ENCODE data around the gene E2F3. TPM values are rescaled to one million over a fixed set of nuclear protein-coding genes. Genes with fewer than 3 reads are reported as not detected.
"Not testable (repeated sequence)": the region's sequence is repeated elsewhere in the genome, so short reads cannot be mapped to it uniquely, and the experiment has no call there.

E2F3 gene
- polyA plus RNA-seq, 3 donors: 17.7 to 19.0 (median 17.9) TPM

DNA sequence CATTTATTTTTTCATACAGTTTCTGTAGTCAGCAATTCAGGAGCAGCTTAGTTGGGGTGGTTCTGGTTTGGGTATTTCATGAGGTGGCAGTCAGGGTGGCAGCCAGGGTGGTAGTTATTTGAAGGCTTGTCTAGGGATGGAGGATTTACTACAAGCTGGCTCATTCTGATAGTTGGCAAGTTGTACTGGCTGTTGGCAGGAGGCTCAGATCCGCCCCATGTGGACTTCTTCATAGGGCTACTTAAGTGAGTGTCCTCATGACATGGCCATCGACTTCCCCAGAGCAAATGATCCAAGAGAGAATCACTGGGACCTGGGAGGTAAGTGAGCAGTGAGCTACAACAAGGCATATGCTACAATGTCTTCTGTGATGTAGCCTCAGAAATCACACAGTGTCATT lies 110.2 kb downstream of the E2F3 start:
- no peak for DNase-seq (ENCODE audit: low read depth in 3 of 3, low spot score in 2 of 3)

DNA sequence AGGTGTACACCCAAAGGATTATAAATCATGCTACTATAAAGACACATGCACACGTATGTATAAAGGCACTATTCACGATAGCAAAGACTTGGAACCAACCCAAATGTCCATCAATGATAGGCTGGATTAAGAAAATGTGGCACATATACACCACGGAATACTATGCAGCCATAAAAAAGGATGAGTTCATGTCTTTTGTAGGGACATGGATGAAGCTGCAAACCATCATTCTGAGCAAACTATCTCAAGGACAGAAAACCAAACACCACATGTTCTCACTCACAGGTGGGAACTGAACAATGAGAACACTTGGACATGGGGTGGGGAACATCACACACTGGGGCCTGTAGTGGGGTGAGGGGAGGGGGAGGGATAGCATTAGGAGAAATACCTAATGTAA lies 123.5 kb downstream of the E2F3 start:
- DNase-seq (ENCODE audit: low read depth in 3 of 3, low spot score in 2 of 3): not testable (repeated sequence)

DNA sequence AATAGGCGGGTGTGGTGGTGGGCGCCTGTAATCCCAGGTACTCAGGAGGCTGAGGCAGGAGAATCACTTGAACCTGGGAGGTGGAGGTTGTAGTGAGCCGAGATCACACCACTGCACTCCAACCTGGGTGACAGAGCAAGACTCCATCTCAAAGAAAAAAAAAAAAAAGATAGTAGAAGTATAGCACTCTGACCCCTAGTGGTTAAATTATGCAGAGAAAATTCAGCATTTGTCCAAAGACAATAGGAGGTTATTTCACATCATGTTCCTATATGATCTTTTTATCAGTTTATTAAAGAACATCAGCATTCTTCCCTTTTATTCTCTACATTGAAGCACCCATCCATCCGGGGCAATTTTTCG lies 127.4 kb downstream of the E2F3 start:
- DNase-seq (ENCODE audit: low read depth in 3 of 3, low spot score in 2 of 3): not testable (repeated sequence)

DNA sequence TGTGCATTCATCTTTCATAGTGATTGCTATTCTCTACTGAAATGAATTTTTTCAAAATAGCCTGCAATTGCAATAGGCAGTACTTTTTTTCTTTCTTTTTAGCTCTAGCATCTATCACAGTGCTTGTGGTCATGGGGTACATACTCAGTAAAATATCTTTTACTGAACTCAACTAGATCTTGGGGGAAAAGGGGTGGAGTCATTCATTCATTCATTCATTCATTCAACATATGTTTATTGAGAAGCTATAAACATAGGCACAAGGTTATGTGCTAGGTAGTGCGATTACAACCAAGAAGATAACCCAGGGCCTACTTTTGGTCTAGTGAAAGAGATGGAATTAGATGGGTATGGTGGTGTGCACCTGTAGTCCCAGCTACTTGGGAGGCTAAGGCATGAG lies 131.2 kb downstream of the E2F3 start:
- DNase-seq (ENCODE audit: low read depth in 3 of 3, low spot score in 2 of 3): no peak

DNA sequence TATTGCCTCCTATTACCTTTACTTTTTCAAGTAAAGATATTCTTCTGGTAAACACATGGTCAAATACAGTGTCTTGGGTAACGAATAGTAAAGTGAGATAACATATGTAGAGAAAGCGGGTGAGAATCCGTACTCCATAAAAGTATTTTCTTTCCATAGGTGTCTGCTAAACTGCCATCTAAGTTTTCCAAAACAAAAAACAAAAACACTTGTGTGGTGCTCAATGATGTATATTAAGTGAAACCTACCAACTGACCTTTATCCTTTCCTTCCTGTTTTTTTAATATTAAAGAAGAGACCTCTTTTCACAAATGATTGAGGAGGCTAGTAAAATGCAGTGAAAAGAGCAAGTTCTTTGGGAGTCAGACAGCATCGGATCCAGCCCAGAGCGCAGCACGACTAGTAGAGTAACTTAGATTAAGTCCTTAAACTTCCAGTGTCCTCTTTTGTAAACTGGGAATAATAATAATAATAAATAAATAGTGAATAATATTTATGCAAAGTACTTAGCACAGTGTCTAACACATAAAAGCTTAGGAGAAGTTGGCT lies 132.1 kb downstream of the E2F3 start:
- DNase-seq (ENCODE audit: low read depth in 3 of 3, low spot score in 2 of 3): no peak

DNA sequence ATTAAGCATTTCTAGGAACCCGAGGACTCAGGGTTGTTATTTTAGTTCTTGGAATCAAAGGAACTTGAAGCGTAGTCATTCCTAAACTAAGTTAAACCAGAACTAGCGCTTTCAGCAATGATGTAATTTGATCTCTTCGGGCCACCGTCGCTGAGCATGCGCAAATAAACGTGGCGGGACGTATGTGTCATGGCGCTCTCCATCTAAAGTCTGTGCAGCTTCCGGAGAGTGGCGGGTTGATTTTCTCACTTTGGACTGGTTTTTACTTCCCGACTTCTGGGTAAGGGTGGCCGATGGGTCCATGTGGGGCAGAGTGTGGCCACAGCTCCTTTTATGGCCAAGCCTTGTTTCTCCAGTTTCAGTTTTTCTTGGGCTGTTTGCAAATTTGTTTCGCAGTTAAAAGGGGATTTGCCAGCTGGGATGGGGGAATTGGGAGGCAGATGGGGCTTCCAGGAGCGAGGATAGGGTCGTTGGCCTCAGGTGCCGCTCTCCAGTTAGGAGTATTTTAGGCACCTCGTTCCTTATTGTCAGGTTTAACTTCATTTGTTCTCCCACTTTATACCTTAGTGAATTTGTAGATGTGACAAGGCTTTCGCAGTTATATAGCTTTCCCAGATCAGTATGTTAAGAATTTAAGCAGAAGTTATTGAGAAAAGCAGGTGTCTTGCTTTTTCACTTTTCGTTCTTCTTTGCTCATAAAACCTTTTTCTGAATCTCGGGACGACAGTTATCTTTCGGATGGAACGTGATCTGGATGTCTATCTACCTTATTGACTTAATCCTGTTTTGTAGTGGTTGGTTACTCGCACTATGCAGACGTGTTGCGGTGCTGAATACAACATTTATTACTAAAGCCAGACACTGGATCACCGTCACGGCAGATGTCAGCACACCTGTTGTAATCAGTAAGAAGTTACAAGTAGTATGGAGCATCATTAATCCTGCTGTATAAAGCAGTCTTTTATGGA lies 132.9 kb downstream of the E2F3 start, which contains the start of gene CDKAL1:
Gene CDKAL1 (plus strand): TSS at position 163 of the 968 bp plus-strand sequence. CDS start 11,894 bp downstream, outside the sequence.
- DNase-seq (ENCODE audit: low read depth in 3 of 3, low spot score in 2 of 3): peak; percentile 87 to 90 (median 88)

DNA sequence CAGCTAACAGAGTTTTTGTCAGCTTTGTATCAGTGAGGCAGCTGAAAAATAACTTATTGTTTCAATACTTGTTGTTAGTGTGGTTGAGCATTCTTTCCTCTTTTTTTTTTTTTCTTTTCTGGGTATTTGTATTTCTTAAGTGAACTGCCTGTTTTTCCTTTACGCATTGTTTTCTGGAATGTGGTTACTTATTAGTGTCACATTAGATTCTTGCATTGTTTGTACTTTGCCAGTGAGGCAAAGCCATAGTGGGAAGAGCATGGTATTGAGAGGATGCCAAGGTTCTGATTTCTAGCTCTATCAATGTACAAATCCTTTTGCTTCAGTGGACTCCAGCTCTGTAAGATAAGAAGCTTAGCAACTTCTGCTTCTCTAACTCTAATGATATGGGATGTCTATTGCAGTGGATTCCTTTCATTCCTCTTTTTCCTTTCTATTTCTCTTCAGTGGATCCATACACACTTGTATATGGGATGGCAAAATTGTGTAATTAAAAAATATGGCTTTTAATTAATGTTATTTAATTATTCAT lies 136.5 kb downstream of the E2F3 start:
- DNase-seq (ENCODE audit: low read depth in 3 of 3, low spot score in 2 of 3): no peak

DNA sequence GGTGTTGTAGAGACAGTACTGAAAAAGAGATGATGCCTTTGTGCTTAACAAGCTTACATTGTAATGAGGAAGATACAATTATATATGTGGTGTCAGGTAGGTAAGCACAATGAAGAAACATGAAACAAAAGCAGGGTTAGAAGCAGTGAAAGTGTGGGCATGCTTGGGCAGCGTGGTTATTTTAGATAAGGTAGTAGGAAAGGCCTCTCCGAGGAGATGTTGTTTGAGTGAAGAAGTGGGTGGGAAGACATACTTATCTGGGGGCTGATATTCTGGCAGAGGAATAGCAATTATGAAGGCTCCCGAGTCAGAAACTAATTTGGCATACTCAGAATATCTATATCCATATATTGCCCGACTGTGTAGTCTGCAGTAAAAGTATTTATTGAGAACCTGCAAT lies 137.2 kb downstream of the E2F3 start:
- DNase-seq (ENCODE audit: low read depth in 3 of 3, low spot score in 2 of 3): no peak

DNA sequence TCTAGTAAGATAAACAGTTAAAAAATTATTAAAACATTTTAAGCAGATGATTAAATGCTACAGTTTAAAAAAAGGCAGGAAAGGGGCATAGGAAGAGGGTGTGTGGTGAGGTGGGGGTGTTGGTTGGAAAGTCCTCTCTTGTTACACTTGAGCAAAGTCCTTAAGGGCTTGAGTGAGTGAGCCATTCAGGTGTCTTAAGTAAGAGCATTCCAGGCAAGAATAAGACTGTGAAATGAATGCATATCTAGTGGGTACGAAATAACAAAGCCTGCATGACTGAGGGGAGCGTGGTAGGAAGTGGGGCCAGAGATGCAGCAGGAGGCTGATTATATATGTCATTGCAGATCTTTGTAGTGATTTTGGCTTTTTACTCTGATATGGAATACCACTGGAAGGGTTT lies 137.7 kb downstream of the E2F3 start:
- no peak for DNase-seq (ENCODE audit: low read depth in 3 of 3, low spot score in 2 of 3)

DNA sequence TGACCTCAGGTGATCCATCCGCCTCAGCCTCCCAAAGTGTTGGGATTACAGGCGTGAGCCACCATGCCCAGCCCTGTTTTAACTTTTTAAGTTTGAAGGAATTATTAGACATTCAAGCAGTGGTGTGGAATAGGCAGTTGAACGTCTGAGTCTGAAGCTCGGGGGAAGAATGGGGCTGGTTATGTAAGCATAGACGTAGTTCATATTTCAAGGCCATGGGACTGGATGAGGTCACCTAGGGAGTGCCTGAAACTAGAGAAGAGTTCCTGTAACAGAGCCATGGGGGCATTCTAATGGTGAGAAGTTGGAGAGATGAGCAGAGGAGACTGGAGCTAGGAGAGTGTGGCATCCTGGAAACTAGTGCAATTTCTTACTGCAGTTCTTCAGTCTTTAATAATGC lies 139.0 kb downstream of the E2F3 start:
- no peak for DNase-seq (ENCODE audit: low read depth in 3 of 3, low spot score in 2 of 3)

DNA sequence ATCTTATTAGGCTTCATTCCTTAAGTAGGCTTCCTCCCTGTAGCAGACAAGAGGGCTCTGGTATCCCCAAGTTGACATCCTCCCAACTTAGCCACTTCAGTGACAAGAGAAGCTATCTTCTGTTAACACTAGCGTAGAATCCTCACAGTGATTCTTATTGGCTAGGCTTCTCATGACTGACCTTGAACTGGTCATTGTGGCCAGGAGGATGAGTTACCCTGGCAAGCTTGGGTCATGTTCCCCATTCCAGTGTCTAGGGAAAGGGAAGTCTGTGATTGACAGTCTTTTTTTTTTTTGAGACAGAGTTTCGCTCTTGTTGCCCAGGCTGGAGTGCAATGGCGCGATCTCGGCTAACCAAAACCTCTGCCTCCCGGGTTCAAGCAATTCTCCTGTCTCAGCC lies 139.7 kb downstream of the E2F3 start:
- no peak for DNase-seq (ENCODE audit: low read depth in 3 of 3, low spot score in 2 of 3)

DNA sequence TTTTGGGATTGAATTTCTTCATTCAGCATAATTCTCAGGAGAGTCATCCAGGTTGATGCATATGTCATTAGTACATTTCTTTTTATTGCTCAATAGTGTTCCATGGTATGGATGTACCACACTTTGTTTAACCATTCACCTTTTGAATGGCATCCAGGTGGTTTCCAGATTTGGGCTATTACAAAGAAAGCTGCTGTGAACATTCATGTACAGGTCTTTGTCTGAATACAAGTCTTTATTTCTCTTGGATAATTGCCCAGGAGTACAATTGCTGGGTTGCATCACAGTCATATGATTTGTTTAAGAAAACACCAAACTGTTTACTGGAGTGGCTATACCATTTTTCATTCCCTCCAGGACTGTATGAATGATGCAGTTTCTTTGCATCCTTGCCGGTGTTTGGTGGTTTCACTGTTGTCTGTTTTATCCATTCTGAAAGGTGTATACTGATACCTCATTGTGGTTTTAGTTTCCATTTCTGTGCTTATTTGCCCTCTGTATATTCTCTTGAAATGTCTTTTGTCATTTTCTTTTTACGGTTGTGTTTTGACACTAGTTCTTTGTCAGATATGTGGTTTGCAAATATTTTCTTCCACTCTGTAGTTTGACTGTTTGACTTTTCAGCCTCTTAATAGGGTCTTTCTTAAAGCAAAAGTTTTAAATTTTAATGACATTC lies 141.4 kb downstream of the E2F3 start:
- no peak for DNase-seq (ENCODE audit: low read depth in 3 of 3, low spot score in 2 of 3)

Other genes with a start within 250 kb of the E2F3 start
- 10 to 100 TPM; 15.4 to 22.2 (median 19.2) TPM for gene MBOAT1, start 189.4 kb upstream of the E2F3 start, polyA plus RNA-seq (ENCODE audit: insufficient read length in 3 of 3)
- 10 to 100 TPM; 18.4 to 19.6 (median 19.6) TPM for gene CDKAL1, start 132.6 kb downstream of the E2F3 start, polyA plus RNA-seq (ENCODE audit: insufficient read length in 3 of 3)